GM12873 (cell line): ENCODE data around the gene DSC3.

ENCODE experiments used
- CTCF ChIP-seq: IDR thresholded peaks from 2 replicates; pipeline ENCODE4 v1.5.1; 2012; ENCODE audit warnings: low read depth, mild to moderate bottlenecking, moderate library complexity, low read length, control low read depth; ENCODE audit not compliant: insufficient read depth; ENCODE audit errors: missing control alignments

The DSC3 gene

DNA sequence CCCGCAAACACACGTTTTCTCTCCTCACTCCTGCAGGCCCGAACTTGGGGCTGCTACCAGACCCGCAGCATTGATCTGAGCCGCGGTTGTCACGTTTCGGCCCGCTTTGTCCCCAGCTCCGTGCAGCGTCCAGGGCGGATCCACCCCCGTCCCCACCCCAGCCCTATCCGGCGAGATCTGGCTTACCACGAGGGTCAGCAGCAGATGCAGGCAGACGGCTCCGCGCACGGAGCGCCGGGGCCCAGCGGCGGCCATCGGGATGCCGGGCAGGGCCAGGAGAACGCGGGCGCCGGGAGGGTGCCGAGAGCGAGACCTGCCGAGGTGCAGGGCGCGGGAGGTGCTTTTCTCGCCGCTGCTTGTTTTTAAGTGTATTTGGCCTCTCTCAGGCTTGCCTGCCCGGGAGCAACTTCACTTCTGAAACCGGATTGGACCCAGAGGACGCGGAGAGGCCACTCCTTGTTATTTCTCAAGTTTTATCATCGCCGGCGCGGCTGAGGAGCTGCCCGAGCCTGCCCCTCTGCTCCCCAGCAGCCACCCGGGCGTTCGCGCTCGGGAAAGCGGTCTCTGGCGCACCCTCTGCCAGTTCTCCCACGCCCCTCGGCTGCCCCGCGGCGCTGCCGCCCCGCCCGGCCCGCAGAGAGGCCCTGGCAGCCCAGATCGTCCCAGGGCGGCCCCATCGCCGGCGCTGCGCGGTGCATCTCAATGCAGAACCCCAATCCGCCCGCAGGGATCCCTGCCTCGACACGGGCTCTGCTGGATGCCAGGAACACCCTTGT is at the start of gene DSC3:
DSC3 (minus strand) TSS at position 337 of the 776 bp plus-strand sequence; CDS start at position 255, 82 bp downstream.
- TF ChIP-seq CTCF, result no peak

GRCh38 chr18:31091350-31091749 is 48.8 kb upstream of the DSC3 start:
- TF ChIP-seq CTCF, result no peak

DNA sequence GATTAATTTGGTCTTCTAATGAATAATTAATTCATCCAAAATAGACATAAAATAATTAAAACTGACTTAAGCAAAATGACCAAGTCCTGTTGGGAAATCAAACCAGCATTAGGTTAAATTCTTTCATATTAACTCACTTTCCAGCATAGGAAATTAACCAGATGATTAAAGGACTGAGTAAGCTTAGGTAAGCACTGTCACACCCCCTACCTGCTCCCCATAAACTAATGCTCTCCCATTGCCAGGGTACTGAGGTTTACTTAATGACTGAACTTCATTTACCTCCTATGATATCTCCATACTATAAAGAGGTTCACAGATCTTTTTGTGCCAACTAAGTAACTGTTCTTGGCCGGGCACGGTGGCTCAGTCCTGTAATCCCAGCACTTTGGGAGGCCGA is 46.0 kb upstream of the DSC3 start:
- TF ChIP-seq CTCF, result no peak

DNA sequence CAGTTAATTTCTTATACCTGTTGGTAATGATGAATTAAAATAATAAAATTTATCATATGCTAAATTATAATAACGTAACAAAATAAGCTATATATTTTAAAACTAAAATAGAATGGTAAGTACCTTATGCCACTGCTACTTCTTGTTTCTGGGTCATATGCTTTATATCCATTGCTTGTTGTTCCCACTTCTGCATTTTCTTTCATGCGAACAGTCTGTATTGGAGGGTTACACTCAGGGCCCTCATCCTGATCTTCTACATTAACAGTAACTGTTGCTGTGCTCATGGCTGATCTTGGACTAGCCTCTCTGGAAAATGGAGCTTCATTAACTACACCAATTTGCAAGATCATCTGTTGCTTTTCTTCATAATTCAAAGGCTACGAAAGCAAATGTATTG is 37.4 kb upstream of the DSC3 start:
- TF ChIP-seq CTCF, result no peak

GRCh38 chr18:31077878-31078277 is 35.3 kb upstream of the DSC3 start:
- no peak for TF ChIP-seq CTCF

GRCh38 chr18:31072175-31072574 is 29.6 kb upstream of the DSC3 start:
- no peak for TF ChIP-seq CTCF

DNA sequence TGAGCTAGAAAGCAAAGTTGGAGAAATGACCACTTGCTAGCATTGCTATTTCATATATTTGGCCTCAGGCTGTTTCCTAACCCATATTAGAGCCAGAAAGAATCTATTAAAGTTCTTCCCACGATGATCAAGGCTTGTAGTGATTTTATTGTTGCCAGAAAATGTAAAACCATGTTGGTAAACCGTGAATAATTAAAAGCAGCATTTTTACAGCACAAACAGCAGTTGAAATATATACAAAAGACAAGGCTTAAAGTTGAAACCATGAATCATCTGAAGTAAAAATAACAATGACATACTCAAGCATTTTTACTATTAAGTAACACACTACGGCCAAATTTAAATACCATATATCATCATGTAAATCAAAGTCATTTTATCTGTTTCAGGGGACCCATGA is 27.7 kb upstream of the DSC3 start:
- TF ChIP-seq CTCF, result no peak
